Gastrocnemius medialis (tissue), 4 donors: Measurements from ENCODE around the gene NUDCD2.

Source experiments
- POLR2A ChIP-seq, 2 donors: fragments of 450-650 bp; IDR thresholded peaks; one replicate each; pipeline ENCODE4 v1.6.1; 2017; ENCODE audit warnings: antibody characterized with exemption in 2 of 2, mild to moderate bottlenecking in 2 of 2, moderate library complexity in 2 of 2
- TF ChIP-seq, protein P1 (sequence below), 5 experiments: fragments of 450-650 bp in 3 of 5; fragments of 200-600 bp in 2 of 5; sonication (generic) in 2 of 5; IDR thresholded peaks in 4 of 5; conservative IDR thresholded peaks in 1 of 5; 1 replicate in 4 of 5; 2 replicates in 1 of 5; pipeline ENCODE4 v1.5.1; 2016 to 2019; ENCODE audit warnings: antibody characterized with exemption in 5 of 5, mild to moderate bottlenecking in 3 of 5, moderate library complexity in 3 of 5

DNA sequence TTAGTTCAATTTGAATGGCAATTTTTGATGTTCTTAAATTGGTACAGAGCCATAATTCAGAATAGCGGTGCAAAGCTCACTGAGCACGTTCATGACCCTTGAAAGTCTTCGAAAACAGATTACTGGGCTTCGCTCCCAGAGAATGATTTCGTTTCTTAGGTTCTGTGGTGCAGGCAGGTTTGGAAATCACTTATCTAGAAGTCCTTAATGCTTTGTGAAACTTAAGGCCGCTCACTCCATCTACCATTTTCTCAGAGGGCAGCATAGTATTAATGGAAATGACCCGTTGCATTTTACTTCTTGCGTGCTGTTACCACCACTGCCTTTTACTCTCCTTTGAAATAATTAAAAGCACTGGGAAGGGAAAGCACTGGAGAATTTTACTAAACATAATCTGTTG, 42.6 kb upstream of the NUDCD2 start:
- TF ChIP-seq, protein P1, sequence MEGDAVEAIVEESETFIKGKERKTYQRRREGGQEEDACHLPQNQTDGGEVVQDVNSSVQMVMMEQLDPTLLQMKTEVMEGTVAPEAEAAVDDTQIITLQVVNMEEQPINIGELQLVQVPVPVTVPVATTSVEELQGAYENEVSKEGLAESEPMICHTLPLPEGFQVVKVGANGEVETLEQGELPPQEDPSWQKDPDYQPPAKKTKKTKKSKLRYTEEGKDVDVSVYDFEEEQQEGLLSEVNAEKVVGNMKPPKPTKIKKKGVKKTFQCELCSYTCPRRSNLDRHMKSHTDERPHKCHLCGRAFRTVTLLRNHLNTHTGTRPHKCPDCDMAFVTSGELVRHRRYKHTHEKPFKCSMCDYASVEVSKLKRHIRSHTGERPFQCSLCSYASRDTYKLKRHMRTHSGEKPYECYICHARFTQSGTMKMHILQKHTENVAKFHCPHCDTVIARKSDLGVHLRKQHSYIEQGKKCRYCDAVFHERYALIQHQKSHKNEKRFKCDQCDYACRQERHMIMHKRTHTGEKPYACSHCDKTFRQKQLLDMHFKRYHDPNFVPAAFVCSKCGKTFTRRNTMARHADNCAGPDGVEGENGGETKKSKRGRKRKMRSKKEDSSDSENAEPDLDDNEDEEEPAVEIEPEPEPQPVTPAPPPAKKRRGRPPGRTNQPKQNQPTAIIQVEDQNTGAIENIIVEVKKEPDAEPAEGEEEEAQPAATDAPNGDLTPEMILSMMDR (IDR thresholded peaks at IDR 0.05 in 4 of 5, conservative IDR thresholded peaks at IDR 0.05 in 1 of 5) = no peak
- TF ChIP-seq POLR2A (IDR thresholded peaks at IDR 0.05) = no peak
